NB4 (cell line): ENCODE results near the gene MAFG.
A peak's percentile ranks its signal among the peaks of the same experiment; 100 is the strongest.

ENCODE experiments used
- DNase-seq: peaks from one replicate; pipeline ENCODE4 v3.0.0; 2010; ENCODE audit warnings: low read depth
- H3K4me3 ChIP-seq: one replicate; pipeline ENCODE4 v1.5.1; 2011; ENCODE audit warnings: mild to moderate bottlenecking, low read depth, low read length, moderate library complexity
- CTCF ChIP-seq: IDR thresholded peaks from one replicate; pipeline ENCODE4 v1.5.1; 2012; ENCODE audit warnings: low read depth, low read length
- MAX ChIP-seq: IDR thresholded peaks from 2 replicates; pipeline ENCODE4 v1.6.1; 2011; ENCODE audit warnings: low read depth, low read length
- MYC ChIP-seq: IDR thresholded peaks from 2 replicates; pipeline ENCODE4 v1.6.1; 2011; ENCODE audit warnings: low read depth, low read length
- POLR2A ChIP-seq: IDR thresholded peaks from 2 replicates; pipeline ENCODE4 v1.6.1; 2011; ENCODE audit warnings: mild to moderate bottlenecking; ENCODE audit not compliant: insufficient read length; ENCODE audit errors: extremely low read depth

MAFG gene

GRCh38 chr17:81962499-81963441, 35.2 kb upstream of the MAFG start:
- DNase-seq: no peak
- no peak overlapping the region for H3K4me3 ChIP-seq
- no peak for TF ChIP-seq CTCF
- no peak for TF ChIP-seq MAX
- no peak for TF ChIP-seq MYC
- TF ChIP-seq POLR2A: no peak

- TF ChIP-seq CTCF (no peak), POLR2A (no peak), MYC (no peak), MAX (no peak)
- H3K4me3 ChIP-seq: no peak overlapping the region
- DNase-seq: no peak
Observed at GRCh38 chr17:81961521-81962498, 34.3 kb upstream of the MAFG start.

- no peak for TF ChIP-seq CTCF
- TF ChIP-seq MAX: no peak
- no peak for TF ChIP-seq MYC
- no peak for TF ChIP-seq POLR2A
- no peak within 1 kb of the TSS for H3K4me3 ChIP-seq
- peak; percentile 56 for DNase-seq
Observed at GRCh38 chr17:81961087-81961511, 33.6 kb upstream of the MAFG start, which contains the start of gene NOTUM. TSS of gene NOTUM (minus strand) at chr17:81961187. CDS start at chr17:81960909, 278 bp downstream.

- H3K4me3 ChIP-seq: no peak overlapping the region
- no peak for DNase-seq
- TF ChIP-seq POLR2A (no peak), MAX (no peak), CTCF (no peak), MYC (no peak)
Observed at GRCh38 chr17:81960130-81960958, 32.8 kb upstream of the MAFG start.
